Activated T-helper 1 cell treated with Interleukin-2 at 50 U/mL for 16 hours (primary cell): Measurements from ENCODE around the gene PICK1.
"Not testable (repeated sequence)": the region's sequence is repeated elsewhere in the genome, so short reads cannot be mapped to it uniquely, and the experiment has no call there.

Source experiments
- DNase-seq: peaks from one replicate; pipeline ENCODE4 v3.0.0-alpha.2; 2020; ENCODE audit warnings: low read depth

Gene PICK1

DNA sequence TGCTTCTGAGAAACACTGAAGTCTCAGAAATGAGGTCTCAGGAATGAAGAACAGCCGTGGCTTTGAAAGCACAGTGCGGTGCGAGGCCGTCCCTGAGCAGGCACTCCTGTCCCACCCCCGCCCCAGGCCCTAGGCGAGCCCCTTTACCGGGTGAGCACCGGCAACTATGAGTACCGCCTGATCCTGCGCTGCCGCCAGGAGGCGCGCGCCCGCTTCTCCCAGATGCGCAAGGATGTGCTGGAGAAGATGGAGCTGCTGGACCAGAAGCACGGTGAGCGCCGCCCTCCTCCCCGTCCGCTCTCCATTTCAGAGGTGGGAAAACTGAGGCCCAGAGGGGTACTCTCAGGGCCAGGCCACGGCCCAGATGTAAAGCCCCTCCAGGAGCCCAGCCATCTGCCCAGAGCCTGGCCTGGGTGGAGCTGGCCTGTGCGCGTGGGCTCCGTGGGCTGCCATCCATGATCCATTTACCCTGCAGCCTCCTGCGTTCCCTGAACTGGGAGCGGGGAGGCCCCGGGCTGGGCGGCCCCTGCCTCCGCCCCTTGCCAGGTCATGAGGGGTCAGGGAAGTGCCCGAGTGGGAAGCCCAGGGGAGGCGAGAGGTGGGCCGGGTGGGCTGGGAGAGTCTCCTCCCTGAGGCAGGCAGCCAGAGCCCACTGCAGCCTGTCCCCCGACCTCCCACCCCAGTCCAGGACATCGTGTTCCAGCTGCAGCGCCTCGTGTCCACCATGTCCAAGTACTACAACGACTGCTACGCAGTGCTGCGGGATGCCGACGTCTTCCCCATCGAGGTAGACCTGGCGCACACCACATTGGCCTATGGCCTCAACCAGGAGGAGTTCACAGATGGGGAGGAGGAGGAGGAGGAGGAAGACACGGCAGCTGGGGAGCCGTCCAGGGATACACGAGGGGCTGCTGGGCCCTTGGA, 17.2 kb downstream of the PICK1 start:
- no peak for DNase-seq

DNA sequence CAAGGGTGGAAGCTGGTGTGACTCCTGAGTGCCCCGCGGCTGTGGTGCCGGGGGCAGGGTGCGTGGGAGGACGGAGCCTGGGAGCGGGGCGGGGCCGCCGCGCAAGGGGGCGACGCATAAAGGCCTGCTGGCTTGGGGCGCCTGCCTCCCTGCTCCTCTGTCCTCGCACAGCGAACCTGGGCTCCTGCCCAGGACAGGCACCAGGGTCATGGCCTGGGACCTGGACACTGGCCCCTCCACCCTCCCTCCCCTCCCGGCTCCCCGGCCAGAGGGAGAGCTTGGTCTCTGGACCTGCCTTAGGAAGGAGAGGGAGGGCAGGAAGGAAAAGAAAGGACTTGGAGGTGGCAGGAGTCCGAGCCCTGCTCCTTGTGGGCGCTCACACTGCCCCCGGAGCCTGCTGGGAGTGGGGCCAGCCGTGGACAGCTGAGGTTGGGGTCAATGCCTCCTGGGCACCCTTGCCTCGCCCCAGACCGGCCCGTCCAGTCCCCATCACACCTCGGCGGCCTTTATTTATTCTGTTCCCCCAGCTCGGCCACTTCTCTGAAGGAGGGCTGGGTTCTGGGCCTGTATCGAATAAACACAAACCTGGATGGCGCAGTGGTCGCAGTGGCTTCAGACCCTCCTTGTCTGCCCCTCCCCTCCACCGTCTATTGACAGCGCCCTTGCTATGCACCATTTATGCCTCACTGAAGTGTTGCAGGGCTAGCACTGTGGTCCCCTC, 18.1 kb downstream of the PICK1 start:
- DNase-seq: no peak

DNA sequence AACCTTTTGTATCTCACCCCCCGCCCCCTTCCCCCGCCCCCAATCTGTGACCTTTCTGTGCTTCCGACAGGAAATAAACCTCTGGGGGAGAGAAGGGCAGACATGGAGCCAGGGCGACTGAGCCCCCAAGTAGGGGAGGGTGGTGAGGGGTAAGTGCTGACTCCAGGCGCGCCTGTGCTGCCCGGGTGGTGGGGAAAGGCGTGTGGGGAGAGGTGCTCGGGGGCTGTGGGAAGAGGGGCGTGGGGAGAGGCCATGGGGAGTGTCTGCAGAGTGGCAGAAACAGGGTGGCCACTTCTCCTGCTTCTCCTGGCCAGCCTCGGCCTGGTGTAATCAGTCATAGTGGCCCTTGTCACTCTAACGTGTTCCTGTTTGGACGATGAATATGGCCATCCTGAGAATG, 18.8 kb downstream of the PICK1 start:
- no peak for DNase-seq

DNA sequence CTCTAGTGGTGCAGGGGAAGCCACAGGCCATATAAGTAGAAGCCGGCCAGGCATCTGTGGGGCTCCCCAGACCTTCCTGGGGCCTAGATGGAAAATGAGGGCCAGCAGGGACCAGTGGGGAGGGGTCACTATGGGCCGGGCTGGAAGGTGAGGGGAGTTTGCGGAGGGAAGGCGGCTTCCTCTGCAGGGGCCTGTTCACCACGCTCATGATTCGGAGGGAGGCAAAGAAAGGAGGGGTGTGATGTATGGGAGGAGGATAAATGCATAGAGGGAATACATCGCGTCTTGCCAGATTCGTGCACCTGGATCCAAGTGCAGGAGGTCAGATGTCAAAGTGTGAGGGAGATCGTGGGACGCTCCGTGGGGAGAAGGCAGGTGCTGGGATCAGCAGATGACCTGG, 19.9 kb downstream of the PICK1 start:
- no peak for DNase-seq

DNA sequence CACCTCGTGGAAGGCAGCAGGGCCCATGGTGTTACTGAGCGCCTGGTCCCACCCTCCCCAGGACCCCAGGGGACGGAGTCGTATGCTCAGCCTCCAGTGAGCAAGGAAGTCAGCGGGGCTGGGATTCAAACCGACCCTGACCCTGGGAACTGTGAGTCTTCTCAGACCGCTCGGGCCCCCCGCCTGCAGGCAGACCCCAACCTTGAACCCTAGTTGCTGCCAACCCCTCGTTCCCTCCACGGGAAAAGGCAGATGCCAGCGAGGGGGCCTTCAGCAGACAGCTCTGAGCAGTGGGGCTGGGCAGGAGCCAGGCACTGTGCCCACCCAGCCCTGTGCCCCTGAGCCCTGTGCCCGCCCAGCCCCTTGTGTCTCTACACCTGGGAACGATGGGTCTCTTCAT, 20.4 kb downstream of the PICK1 start:
- DNase-seq: no peak

DNA sequence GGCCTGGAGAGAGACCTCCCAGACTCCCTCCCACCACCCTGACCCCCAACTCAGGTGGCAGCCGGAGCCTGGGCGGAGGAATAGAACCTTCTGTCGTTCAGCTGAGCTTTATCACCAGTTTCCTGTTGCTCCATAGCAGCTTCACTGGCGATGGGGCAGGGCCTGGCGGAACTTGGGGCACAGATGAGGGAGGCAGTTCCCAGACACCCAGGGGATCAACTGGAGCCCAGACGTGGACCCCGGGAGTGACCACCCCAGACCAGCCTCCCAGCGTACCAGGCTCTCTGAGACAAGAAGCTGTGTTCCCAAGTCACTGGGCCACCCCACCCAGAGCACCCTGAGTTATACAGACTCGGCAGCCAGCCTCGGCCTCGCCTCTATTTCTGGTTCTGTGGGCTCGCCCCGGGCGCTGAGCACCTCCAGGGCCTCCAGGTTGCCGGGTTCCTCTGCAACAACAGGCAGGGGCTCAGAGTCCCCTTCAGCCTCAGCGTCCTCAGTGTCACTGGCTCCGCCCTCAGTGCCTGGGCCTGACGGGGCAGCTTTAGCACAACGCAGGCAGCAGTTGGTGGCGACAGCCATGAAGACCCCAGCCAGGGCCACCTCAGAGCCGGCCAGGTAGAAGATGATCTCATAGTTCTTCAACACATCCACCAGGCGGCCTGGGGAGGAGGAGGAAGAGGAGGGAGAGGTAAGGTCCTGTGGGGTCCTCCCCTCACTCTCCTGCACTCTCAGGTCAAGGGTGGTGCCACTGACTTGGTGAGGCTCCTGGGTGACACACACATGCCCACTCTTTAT, 21.0 kb downstream of the PICK1 start:
- no peak for DNase-seq

DNA sequence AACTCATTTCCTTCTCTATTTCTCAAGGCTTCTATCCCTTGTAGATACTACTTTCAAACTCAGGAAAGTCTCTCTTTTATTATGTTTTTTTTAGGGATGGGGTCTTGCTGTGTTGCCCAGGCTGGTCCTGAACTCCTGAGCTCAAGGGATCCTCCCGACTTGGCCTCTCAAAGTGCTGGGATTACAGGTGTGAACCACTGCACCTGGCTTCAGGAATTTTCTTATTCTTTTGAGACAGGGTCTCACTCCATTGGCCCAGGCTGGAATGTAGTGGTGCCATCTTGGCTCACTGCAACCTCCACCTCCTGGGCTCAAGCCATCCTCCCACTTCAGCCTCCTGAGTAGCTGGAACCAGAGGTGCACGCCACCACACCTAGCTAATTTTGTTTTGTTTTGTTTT, 22.0 kb downstream of the PICK1 start:
- not testable (repeated sequence) for DNase-seq

DNA sequence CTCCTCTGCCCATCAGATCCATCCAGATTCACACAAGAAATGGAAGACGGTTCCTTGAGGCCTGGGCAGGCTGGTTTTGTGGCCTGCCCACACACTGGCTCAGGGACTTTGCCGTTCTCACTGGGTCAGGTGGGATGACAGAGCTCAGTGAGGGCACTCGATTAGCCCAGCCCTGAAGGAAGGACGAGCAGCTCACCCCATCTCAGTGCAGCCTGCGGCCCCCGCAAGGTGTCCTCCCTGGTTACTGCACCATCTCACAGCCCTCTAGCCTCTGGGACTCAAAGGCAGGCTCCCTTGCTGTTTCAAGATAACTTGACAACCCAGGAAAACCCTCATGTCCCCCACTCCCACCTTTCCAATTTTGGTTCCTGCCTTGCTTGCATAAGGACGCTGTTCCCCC, 22.6 kb downstream of the PICK1 start:
- no peak for DNase-seq

DNA sequence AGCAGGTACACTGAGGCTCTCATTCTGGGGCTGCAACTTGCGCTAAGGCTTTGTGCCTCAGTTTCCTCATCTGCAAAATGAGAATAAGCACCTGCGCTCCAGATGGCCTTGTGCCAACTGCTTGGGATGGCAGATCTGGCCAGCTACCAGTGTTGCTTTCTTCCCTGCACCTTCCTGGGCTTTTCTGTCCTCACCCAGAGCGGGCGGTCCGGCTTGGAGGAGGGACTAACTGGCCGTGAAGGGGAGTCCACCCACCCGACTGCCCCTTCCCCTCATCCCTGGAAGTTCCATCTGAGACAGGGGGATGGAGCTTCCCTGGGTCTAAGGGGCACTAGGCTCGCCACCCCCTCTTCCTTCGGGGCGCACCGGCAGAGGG, 23.3 kb downstream of the PICK1 start:
- no peak for DNase-seq

DNA sequence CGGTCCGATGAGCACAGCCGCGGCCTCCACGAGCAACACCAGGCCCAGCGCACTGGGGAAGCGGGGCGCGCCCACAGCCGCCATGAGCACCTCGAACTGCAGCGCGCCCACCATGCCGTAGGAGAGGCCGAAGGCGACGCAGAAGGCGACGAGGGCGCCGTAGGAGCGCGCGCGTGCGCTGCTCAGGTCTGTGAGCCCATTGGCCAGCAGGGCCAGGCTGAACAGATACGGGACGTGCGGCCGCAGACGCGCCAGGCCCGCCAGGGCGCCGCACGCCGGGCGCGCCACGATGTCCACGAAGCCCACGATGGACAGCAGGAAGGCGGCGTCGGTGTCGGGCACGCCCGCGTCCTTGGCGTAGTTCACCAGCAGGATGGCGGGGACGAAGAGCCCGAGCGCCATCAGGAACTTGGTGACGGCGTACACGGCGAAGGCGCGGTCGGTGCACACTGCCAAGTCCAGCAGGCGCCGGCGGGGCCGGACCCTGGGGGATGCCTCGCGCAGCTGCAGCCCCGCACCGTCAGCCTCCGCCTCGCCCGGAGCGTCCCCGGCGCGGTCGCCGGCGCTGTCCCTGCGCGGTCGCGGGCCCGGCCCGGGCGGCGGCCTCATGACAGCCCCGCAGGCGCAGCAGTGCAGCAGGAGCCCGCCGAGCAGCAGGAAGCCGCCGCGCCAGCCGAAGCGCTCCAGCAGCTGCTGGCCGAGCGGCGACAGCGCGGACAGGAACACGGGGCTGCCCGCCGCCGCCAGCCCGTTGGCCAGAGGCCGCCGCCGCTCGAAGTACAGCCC, 23.8 kb downstream of the PICK1 start:
- no peak for DNase-seq

DNA sequence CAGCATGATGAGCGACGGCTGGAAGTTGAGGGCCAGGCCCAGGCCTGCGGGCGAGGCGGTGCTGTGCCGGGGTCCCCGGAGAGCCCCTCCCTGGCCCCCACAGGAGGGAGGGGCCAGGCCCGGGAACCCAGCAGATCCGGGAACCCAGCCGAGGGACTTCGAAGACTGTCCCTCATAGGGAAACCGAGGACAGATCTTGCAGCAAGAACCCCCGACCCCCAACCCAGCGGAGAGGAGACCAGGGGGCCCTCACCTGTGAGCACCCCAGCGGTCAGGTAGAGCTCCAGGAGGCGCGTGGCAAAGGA, 24.4 kb downstream of the PICK1 start:
- DNase-seq: no peak

DNA sequence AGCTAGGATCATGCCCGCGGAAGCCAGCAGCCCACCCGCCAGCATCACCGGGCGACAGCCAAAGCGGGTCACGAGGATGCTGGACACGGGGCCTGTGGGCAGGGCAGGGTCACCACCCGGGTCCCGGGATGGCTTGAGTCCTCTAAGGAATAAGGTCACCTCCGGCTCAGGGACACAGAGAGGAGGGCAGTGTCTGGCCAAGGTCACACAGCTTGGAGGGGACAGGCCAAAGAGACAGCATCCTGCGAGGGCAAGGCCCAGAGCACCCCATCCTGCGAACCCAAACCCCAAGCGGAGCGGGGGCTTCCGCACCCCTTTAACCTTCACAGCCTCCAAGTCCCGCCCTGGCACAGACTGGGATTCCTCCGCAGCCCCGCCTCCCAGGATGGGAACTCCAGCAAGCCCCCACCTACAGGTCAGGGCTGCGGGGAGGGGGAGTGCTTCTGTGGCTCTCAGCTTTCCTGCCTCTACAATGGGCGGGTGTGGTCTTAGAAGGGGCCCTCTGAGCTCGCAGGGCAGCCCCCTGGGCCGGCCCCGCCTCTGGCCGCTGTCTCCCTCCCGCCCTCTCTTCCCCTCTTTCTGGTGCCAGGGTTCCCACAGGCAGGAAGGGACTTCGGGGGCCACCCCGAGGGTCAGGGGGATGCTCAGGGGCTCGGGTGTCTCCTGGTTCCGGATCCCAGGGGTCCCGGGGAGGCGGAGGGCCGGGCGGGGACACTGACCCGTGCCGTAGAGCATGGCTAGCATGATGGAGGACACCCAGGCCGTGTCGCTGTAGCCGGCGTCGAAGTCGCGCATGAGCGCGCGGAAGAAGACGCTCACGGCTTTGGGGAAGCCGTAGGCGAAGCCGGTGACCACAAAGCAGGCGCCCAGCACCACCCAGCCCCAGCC, 25.0 kb downstream of the PICK1 start:
- DNase-seq: no peak

DNA sequence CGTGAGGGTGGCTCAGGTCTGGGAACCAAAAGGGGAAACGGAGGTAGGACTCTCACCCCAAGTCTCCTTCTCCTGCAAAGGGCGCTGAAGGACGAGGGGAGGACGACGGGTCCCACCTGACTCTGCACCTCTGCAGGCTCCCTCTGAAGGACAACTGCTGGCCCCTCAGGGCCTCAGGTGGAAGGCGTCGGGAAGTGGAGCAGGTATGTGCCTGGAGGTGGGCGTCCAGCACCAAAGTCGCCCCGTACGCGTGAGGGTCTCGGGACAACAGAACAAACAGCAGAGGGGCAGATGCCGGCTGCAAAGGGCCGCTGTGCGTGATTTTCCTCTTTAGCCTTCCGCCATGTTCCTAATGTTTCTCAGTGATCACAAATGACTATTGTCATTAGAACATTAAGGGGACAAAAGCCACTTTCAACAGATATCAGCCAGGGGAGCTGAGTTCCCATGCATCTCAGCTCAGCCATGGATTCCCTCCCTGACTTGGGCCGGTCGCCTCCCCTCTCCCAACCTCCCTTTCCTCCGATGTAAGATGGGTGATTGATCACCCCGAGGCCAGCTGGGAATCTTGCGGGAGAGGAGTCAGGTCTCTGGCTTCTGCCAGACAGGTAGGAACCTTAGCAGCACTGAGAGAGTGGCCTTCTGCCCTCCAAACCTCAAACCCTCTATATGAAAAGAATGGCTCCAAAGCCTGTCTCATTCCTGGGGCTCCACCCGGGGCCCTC, 25.9 kb downstream of the PICK1 start:
- DNase-seq: no peak

DNA sequence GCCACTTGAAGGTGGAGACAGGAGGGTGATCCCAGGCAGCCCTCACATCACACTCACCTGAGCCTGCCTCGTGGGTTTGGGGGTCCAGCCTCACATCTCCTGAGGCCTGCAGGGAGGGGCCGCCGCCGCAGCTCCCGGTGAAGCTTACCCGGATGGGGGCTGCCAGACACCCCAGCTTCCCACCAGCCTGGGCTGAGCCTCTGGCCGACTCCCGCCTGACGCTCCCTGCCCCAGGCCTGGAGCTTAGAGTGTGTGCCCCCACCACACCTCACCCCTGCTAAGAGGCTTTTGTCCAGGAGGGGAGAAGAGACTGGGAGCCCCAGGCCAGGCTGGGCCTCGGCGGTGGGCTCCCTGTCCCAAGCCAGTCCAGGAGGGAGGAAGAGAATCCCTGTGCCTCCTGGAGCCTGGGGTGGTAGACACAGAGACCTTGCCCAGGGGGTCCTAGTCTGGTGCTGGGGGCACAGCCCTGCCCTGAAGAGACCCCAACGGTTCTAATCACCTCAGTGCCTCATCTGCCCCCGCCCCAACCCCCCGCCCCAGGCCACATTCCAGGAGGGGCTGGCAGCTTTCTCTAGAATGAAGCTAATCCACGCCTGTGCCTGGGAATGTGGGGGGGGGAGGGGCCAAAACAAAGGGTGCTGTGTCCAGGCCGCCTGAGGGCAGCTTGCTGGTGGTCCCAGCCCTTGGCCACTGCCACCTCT, 26.9 kb downstream of the PICK1 start, which contains the start of gene SLC16A8:
Gene SLC16A8, minus strand, starts transcription at position 254 of the 701 bp plus-strand sequence. CDS start 1,311 bp downstream, outside the sequence.
- DNase-seq: no peak

DNA sequence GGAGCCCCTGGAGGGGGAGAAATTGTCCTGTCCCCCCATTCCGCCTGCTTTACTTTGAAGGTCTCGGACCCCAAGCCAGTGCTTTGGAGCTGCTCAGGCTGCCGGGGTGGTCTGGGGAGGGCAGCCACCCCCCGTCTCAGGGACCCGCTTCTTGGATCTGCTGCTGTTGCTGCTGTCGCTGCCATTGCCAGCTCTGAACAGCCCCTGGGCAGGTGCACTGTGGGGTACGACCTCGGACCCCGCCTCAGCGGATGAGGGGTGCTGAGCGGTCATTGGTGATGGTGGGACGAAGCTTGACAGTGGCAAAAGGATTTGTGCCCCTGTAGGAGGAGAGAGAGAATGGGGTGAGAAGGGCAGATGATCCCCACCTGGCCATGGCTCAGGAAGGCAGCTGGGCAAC, 27.9 kb downstream of the PICK1 start:
- no peak for DNase-seq

DNA sequence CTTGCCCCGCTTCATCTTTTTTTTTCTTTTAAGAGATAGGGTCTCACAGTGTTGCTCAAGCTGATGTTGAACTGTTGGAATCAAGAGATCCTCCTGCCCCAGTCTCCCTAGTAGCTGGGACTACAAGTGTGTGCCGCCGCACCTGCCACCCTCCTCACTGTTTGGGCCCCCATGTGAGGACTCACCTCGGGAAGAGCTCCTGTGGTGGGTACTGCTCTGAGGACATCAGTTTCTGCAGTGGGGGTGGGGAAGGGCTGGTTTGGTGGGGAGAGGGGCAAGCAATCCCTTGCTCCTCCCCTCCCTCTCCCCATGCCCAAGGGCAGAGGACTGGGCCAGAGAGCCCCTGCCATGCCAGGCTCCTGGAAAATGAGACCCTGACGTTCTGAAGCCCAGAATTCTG, 28.3 kb downstream of the PICK1 start:
- DNase-seq: no peak

DNA sequence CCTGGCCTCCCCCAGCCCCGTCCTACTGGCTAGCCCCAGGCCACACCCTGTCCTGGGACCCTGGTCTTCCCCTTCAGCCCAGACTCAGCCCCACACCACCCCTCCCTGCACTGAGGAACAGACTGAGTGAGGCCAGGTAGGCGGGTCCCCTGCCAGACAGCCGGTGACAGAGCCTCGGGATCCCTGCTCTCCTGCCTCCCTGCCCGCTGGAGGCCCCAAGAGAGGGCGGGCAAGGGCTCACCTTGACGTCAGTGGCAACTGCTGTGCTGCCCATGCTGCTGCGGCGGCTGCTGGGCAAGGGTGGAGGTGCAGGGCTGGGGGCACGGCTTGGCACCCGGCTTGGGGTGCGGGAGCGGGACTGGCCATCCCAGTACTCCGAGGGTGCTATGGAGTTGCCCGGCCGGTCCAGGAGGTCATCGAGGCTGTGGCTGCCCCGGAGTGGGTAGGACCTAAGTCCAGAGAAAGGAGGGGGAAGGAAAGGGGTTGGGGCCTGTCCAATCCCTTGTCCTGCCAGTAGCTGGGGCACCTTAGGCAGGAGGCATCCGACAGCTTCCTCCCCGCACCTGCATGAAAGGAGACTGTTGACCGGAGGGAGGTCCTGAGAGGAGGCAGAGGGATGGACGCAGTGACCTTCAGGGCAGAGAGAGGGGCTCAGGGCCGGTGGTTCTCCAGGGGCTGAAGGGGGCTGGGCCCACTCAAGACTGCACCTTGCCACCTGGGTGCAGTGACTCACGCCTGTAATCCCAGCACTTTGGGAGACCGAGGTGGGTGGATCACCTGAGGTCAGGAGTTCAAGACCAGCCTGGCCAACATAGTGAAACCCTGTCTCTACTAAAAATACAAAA, 29.0 kb downstream of the PICK1 start:
- DNase-seq: no peak

DNA sequence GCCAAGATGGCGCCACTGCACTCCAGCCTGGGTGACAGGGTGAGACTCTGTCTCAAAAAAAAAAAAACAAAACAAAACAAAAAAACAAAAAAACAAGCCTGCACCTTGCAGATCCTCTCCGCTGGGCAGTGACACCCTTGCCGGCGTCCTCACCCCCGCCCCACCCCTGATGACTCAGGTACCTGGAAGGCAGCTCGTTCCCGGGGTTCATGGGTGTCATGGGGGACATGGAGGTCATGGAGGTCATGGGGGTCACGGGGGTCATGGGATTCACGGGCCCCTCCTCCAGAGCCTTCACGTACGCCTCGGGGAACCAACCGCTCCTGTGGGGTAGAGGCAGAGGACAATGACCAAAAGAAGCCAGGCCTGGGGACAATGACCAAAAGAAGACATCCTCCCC, 29.7 kb downstream of the PICK1 start:
- DNase-seq: no peak

DNA sequence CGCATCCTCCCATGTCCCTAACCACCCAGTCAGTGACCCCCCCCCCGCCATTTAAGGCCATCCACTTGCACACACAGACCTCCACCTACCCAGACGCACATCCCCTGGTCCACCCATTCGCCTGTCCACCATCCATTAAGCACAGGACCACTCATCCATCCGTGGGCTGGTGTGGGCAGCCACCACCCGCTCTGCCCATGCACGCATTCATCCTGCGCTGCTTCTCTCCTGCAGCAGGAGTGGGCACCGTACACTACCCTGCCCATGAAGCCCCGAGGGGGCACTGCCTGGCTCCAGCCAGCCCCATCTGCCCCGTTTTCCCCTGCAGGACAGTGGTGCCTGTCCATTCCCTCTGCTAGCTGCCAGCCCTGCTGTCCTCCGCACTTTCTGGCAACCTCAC, 30.7 kb downstream of the PICK1 start:
- DNase-seq: no peak
